H54 (cell line): ENCODE measurements around the gene RHOBTB3.

Experiments
- DNase-seq: peaks from one replicate; pipeline ENCODE4 v3.0.0; 2011; ENCODE audit warnings: low spot score, mixed read lengths; ENCODE audit not compliant: insufficient read length
- FAIRE-seq: peaks from 3 replicates; lab custom pipeline; 2011; peaks lifted over from hg19 to GRCh38; lab: Jason Lieb, UNC
- POLR2A ChIP-seq: IDR thresholded peaks from 2 replicates; pipeline ENCODE4 v1.6.1; 2011; ENCODE audit warnings: low read depth, mild to moderate bottlenecking, low read length

The RHOBTB3 gene

GRCh38 chr5:95759005-95759404, 27.9 kb downstream of the RHOBTB3 start:
- FAIRE-seq: no peak
- TF ChIP-seq POLR2A: no peak
- no peak for DNase-seq

- no peak for TF ChIP-seq POLR2A
- DNase-seq (no peak), FAIRE-seq (peak; percentile 68)
Observed at GRCh38 chr5:95759634-95760033, 28.5 kb downstream of the RHOBTB3 start.

- FAIRE-seq: peak; percentile 91
- DNase-seq: peak; percentile 18
- TF ChIP-seq POLR2A: no peak
Observed at GRCh38 chr5:95760273-95761191, 29.4 kb downstream of the RHOBTB3 start.

- FAIRE-seq: no peak
- no peak for TF ChIP-seq POLR2A
- DNase-seq: no peak
Observed at GRCh38 chr5:95761771-95762651, 30.9 kb downstream of the RHOBTB3 start.

- DNase-seq (no peak), FAIRE-seq (no peak)
- no peak for TF ChIP-seq POLR2A
Observed at GRCh38 chr5:95762652-95763041, 31.5 kb downstream of the RHOBTB3 start.

GRCh38 chr5:95763941-95764340, 32.8 kb downstream of the RHOBTB3 start:
- TF ChIP-seq POLR2A: no peak
- no peak for DNase-seq
- FAIRE-seq: no peak

- TF ChIP-seq POLR2A: no peak
- DNase-seq: no peak
- FAIRE-seq: no peak
Observed at GRCh38 chr5:95768731-95769130, 37.6 kb downstream of the RHOBTB3 start.

- DNase-seq (no peak), FAIRE-seq (no peak)
- TF ChIP-seq POLR2A: no peak
Observed at GRCh38 chr5:95770830-95771708, 39.9 kb downstream of the RHOBTB3 start.

- DNase-seq: no peak
- no peak for TF ChIP-seq POLR2A
- peak; percentile 15 for FAIRE-seq
Observed at GRCh38 chr5:95771892-95772291, 40.8 kb downstream of the RHOBTB3 start.

GRCh38 chr5:95773335-95774059, 42.4 kb downstream of the RHOBTB3 start:
- DNase-seq (no peak), FAIRE-seq (peak; percentile 85)
- no peak for TF ChIP-seq POLR2A

GRCh38 chr5:95777441-95777840, 46.3 kb downstream of the RHOBTB3 start:
- DNase-seq (no peak), FAIRE-seq (no peak)

GRCh38 chr5:95778713-95779436, 47.7 kb downstream of the RHOBTB3 start:
- DNase-seq (no peak), FAIRE-seq (no peak)
- TF ChIP-seq POLR2A: no peak

More at GRCh38 chr5:95777441-95777840, 46.3 kb downstream of the RHOBTB3 start:
- no peak for TF ChIP-seq POLR2A

- no peak for FAIRE-seq
- DNase-seq: no peak
- TF ChIP-seq POLR2A: no peak
Observed at GRCh38 chr5:95779611-95780010, 48.5 kb downstream of the RHOBTB3 start.
